ENCODE measurements around the gene PLCZ1.

Gene PLCZ1

GRCh38 chr12:18752947-18753346 is 15.1 kb upstream of the PLCZ1 start:
- DNase-seq (ENCODE audit: low read depth): no peak
- no peak for TF ChIP-seq CTCF (IDR thresholded peaks at IDR 0.05; ENCODE audit: low read depth, low read length)
- TF ChIP-seq MYC (IDR thresholded peaks at IDR 0.05; ENCODE audit: low read depth, low read length): no peak
- TF ChIP-seq MAX (IDR thresholded peaks at IDR 0.05; ENCODE audit: low read depth, low read length): no peak
- no peak for TF ChIP-seq POLR2A (IDR thresholded peaks at IDR 0.05; ENCODE audit: extremely low read depth, insufficient read length)
- H3K4me3 ChIP-seq (ENCODE audit: low read depth, low read length): no peak overlapping the region

GRCh38 chr12:18752280-18752920 is 14.6 kb upstream of the PLCZ1 start:
- TF ChIP-seq MAX (IDR thresholded peaks at IDR 0.05; ENCODE audit: low read depth, low read length): no peak
- no peak for TF ChIP-seq CTCF (IDR thresholded peaks at IDR 0.05; ENCODE audit: low read depth, low read length)
- no peak for TF ChIP-seq MYC (IDR thresholded peaks at IDR 0.05; ENCODE audit: low read depth, low read length)
- TF ChIP-seq POLR2A (IDR thresholded peaks at IDR 0.05; ENCODE audit: extremely low read depth, insufficient read length): no peak
- no peak overlapping the region for H3K4me3 ChIP-seq (ENCODE audit: low read depth, low read length)
- DNase-seq (ENCODE audit: low read depth): no peak

GRCh38 chr12:18751866-18752265 is 14.1 kb upstream of the PLCZ1 start:
- TF ChIP-seq POLR2A (IDR thresholded peaks at IDR 0.05; ENCODE audit: extremely low read depth, insufficient read length) (no peak), CTCF (IDR thresholded peaks at IDR 0.05; ENCODE audit: low read depth, low read length) (no peak), MYC (IDR thresholded peaks at IDR 0.05; ENCODE audit: low read depth, low read length) (no peak), MAX (IDR thresholded peaks at IDR 0.05; ENCODE audit: low read depth, low read length) (no peak)
- no peak overlapping the region for H3K4me3 ChIP-seq (ENCODE audit: low read depth, low read length)
- no peak for DNase-seq (ENCODE audit: low read depth)

- DNase-seq (ENCODE audit: low read depth): no peak
- TF ChIP-seq MYC (IDR thresholded peaks at IDR 0.05; ENCODE audit: low read depth, low read length) (no peak), POLR2A (IDR thresholded peaks at IDR 0.05; ENCODE audit: extremely low read depth, insufficient read length) (no peak), CTCF (IDR thresholded peaks at IDR 0.05; ENCODE audit: low read depth, low read length) (no peak), MAX (IDR thresholded peaks at IDR 0.05; ENCODE audit: low read depth, low read length) (no peak)
- H3K4me3 ChIP-seq (ENCODE audit: low read depth, low read length): no peak overlapping the region
Measured at GRCh38 chr12:18750085-18750484, 12.3 kb upstream of the PLCZ1 start.

- no peak overlapping the region for H3K4me3 ChIP-seq (ENCODE audit: low read depth, low read length)
- TF ChIP-seq MYC (IDR thresholded peaks at IDR 0.05; ENCODE audit: low read depth, low read length): no peak
- no peak for TF ChIP-seq CTCF (IDR thresholded peaks at IDR 0.05; ENCODE audit: low read depth, low read length)
- TF ChIP-seq POLR2A (IDR thresholded peaks at IDR 0.05; ENCODE audit: extremely low read depth, insufficient read length): no peak
- no peak for TF ChIP-seq MAX (IDR thresholded peaks at IDR 0.05; ENCODE audit: low read depth, low read length)
- no peak for DNase-seq (ENCODE audit: low read depth)
Measured at GRCh38 chr12:18749386-18749957, 11.7 kb upstream of the PLCZ1 start.

Measured in NB4 (cell line).